ENCODE data around the gene ERO1A.

DNA sequence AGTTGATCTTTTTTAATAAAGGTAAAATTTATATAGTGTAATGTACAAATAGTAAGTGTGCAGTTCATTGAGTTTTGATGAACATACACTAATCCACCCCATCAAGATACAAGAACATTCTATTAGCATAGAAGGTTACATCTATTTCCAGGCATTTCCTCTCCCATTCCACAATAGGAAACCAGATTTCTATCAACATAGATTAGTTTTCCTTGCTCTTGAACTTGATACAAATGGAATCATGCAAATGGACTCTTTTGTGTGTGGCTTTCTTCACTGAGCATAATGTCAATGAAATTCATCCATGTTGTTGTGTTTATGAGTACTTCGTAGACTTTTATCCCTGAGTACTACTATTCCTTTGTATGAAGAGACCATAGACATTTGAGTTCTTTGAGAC, 45.4 kb upstream of the ERO1A start:
- TF ChIP-seq, protein P1, sequence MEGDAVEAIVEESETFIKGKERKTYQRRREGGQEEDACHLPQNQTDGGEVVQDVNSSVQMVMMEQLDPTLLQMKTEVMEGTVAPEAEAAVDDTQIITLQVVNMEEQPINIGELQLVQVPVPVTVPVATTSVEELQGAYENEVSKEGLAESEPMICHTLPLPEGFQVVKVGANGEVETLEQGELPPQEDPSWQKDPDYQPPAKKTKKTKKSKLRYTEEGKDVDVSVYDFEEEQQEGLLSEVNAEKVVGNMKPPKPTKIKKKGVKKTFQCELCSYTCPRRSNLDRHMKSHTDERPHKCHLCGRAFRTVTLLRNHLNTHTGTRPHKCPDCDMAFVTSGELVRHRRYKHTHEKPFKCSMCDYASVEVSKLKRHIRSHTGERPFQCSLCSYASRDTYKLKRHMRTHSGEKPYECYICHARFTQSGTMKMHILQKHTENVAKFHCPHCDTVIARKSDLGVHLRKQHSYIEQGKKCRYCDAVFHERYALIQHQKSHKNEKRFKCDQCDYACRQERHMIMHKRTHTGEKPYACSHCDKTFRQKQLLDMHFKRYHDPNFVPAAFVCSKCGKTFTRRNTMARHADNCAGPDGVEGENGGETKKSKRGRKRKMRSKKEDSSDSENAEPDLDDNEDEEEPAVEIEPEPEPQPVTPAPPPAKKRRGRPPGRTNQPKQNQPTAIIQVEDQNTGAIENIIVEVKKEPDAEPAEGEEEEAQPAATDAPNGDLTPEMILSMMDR (IDR thresholded peaks at IDR 0.05; ENCODE audit: low read depth, low read length, missing input control): no peak
- no peak for TF ChIP-seq RAD21 (IDR thresholded peaks at IDR 0.05)
- TF ChIP-seq, protein P2, sequence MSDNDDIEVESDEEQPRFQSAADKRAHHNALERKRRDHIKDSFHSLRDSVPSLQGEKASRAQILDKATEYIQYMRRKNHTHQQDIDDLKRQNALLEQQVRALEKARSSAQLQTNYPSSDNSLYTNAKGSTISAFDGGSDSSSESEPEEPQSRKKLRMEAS (IDR thresholded peaks at IDR 0.05): no peak
- TF ChIP-seq, protein P3, sequence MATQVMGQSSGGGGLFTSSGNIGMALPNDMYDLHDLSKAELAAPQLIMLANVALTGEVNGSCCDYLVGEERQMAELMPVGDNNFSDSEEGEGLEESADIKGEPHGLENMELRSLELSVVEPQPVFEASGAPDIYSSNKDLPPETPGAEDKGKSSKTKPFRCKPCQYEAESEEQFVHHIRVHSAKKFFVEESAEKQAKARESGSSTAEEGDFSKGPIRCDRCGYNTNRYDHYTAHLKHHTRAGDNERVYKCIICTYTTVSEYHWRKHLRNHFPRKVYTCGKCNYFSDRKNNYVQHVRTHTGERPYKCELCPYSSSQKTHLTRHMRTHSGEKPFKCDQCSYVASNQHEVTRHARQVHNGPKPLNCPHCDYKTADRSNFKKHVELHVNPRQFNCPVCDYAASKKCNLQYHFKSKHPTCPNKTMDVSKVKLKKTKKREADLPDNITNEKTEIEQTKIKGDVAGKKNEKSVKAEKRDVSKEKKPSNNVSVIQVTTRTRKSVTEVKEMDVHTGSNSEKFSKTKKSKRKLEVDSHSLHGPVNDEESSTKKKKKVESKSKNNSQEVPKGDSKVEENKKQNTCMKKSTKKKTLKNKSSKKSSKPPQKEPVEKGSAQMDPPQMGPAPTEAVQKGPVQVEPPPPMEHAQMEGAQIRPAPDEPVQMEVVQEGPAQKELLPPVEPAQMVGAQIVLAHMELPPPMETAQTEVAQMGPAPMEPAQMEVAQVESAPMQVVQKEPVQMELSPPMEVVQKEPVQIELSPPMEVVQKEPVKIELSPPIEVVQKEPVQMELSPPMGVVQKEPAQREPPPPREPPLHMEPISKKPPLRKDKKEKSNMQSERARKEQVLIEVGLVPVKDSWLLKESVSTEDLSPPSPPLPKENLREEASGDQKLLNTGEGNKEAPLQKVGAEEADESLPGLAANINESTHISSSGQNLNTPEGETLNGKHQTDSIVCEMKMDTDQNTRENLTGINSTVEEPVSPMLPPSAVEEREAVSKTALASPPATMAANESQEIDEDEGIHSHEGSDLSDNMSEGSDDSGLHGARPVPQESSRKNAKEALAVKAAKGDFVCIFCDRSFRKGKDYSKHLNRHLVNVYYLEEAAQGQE (IDR thresholded peaks at IDR 0.05): no peak
- TF ChIP-seq JUND (IDR thresholded peaks at IDR 0.05): no peak
- TF ChIP-seq TAF1 (conservative IDR thresholded peaks at IDR 0.05): no peak
- TF ChIP-seq SP1 (IDR thresholded peaks at IDR 0.05): no peak

Measured in liver (tissue), 3 donors.